Measurements from ENCODE around the gene CYCS. TPM values are rescaled to one million over a fixed set of nuclear protein-coding genes. Genes with fewer than 3 reads are reported as not detected.

CYCS gene
- total and polyA plus RNA-seq, 2 of the 8 experiments (the other 6 are each of a cell fraction or from before 2014, with no cell fraction given): 48.6 to 229 TPM

DNA sequence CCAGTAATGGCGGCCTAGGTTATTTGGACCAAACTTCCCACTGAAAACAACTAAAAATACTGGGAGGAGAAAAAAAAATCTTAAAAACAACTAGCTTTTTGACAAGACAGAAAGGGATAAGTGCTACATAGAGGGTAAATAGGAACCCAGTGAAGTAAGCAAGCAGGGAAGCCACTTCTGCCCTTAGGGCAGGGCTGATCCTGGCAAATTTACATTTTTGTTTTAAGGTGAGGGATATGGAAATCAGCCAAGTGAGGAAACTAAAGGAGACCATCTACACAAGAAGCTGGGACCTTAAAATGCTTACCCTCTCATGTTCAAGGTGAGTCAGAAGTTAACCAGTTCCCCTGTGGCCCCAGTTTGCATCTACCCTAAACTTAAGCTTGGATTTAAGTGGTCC, 46.5 kb upstream of the CYCS start:
- Histone ChIP-seq H3K56ac (replicated peaks; ENCODE audit: insufficient read length, low read depth, low read length) (no peak overlapping the region), H3K79me1 (ENCODE audit: low read depth, low read length) (no peaks in the 10 kb centered on the region), H3K27ac (ENCODE audit: low read depth, low read length) (no peak overlapping the region), H3K23ac (ENCODE audit: insufficient read length) (no peak overlapping the region), H3K18ac (ENCODE audit: extremely low read depth, low read length) (no peak overlapping the region), H3K4me3 (ENCODE audit: extremely low read depth in 1 of 4, insufficient read depth in 2 of 4, low read depth in 3 of 4, low read length in 4 of 4) (no peak overlapping the region; a peak in 1 of 8 replicates), H2BK5ac (ENCODE audit: low read depth, low read length) (no peak overlapping the region), H4K8ac (ENCODE audit: extremely low read depth, insufficient read depth, low read length) (no peak overlapping the region), H3K27me3 (replicated peaks in 1 of 4; ENCODE audit: control insufficient read depth in 3 of 4, extremely low read depth in 1 of 4, insufficient read depth in 3 of 4, low read length in 3 of 4) (no peaks in the 10 kb centered on the region), H4K5ac (ENCODE audit: insufficient read length, low read depth, low read length) (no peak overlapping the region), H3K14ac (ENCODE audit: insufficient read length) (no peak overlapping the region), H3K36me3 (ENCODE audit: control insufficient read depth in 2 of 4, insufficient read depth in 4 of 4, low read length in 3 of 4) (no peaks in the 10 kb centered on the region), H2AFZ (ENCODE audit: low read length) (peak overlapping the region; percentile 22; the same call in 1 of the 2 replicates), H2AK5ac (ENCODE audit: low read depth, low read length) (no peak overlapping the region), H4K91ac (replicated peaks; ENCODE audit: insufficient read length, low read length) (no peak overlapping the region), H3K23me2 (ENCODE audit: low read depth, low read length) (no peaks in the 10 kb centered on the region), H3K9ac (replicated peaks in 1 of 4; ENCODE audit: extremely low read depth in 1 of 4, low read depth in 3 of 4, low read length in 3 of 4) (no peak overlapping the region), H2BK120ac (replicated peaks; ENCODE audit: low read depth, low read length) (no peak overlapping the region), H2BK20ac (ENCODE audit: low read length) (no peak overlapping the region), H3K79me2 (ENCODE audit: control insufficient read depth in 1 of 2, insufficient read depth in 2 of 2, low read length in 2 of 2) (no peaks in the 10 kb centered on the region), H2BK15ac (ENCODE audit: low read length) (no peak overlapping the region), H2BK12ac (ENCODE audit: low read depth, low read length) (no peak overlapping the region), H3K4me2 (ENCODE audit: insufficient read depth in 1 of 2, low read depth in 2 of 2, low read length in 2 of 2) (0 out of 4 replicates have a peak overlapping the region, but pooled peaks of 1 of the 2 experiments have one; percentile 2), H3K4me1 (replicated peaks in 1 of 4; ENCODE audit: control insufficient read depth in 3 of 4, insufficient read depth in 4 of 4, low read length in 3 of 4) (peaks cover 1 to 5% (median 3%) of the 10 kb centered on the region in 4 experiments; a peak in 2 of 7 replicates), H3K9me3 (ENCODE audit: insufficient read depth in 2 of 2, low read depth in 1 of 2, low read length in 1 of 2) (no peaks in the 10 kb centered on the region), H3K4ac (replicated peaks; ENCODE audit: insufficient read length, low read depth, low read length) (no peak overlapping the region), H4K20me1 (replicated peaks in 1 of 2; ENCODE audit: control insufficient read depth in 1 of 2, insufficient read depth in 2 of 2, low read length in 2 of 2) (no peaks in the 10 kb centered on the region)
- CTCF ChIA-PET (ENCODE audit: partially characterized antibody): interaction anchor here (1.4 to 3.0 kb wide), 3 partner anchors 8 to 394 kb away, joined by 3 to 14 read pairs (median 6); a partner anchor contains a TSS
- peak; percentile 62 for FAIRE-seq
- POLR2A ChIA-PET (ENCODE audit: partially characterized antibody): interaction anchor here (1.3 to 2.5 kb wide), 3 partner anchors 8 to 47 kb away, joined by 3 to 10 read pairs (median 4); partner anchors contain the start of gene CYCS
- 82% methylated on average over 1 of the region's 1 CpG; no CpG with 5 or more reads in 1 of the 2 experiments for WGBS, 2 experiments (ENCODE audit: extremely low coverage in 1 of 2, insufficient coverage in 1 of 2, insufficient read length in 1 of 2, insufficient replicate concordance in 2 of 2, low coverage in 1 of 2, low lambda C conversion rate in 2 of 2, missing lambda C conversion rate in 1 of 2)
- no peak for DNase-seq (ENCODE audit: low read depth in 1 of 2, low spot score in 2 of 2)
- no peak for TF ChIP-seq GABPA (IDR thresholded peaks at IDR 0.05; ENCODE audit: borderline replicate concordance, insufficient read depth, low read length)
